Measurements from ENCODE around the gene PIK3R5. TPM values are rescaled to one million over a fixed set of nuclear protein-coding genes. Genes with fewer than 3 reads are reported as not detected.

PIK3R5 gene
- not detected in 2 replicates for total RNA-seq

GRCh38 chr17:8965394-8966168 is at the start of gene PIK3R5:
Gene PIK3R5 (minus strand): TSS chr17:8965707. CDS start chr17:8911494, 54,213 bp downstream.

GRCh38 chr17:8867361-8867981 is 98.0 kb downstream of the PIK3R5 start, which contains the start of gene PIK3R6:
Gene PIK3R6 (minus strand): TSS chr17:8867674. CDS start chr17:8849794, 17,880 bp downstream.

Other genes with a start within 250 kb of the PIK3R5 start
- not detected in 2 replicates for gene CCDC42, start 220.9 kb downstream of the PIK3R5 start, total RNA-seq
- gene SPDYE4, start 207.2 kb downstream of the PIK3R5 start, total RNA-seq = not detected in 2 replicates
- not detected in 2 replicates for gene MFSD6L, start 166.3 kb downstream of the PIK3R5 start, total RNA-seq
- gene PIK3R6, start 98.0 kb downstream of the PIK3R5 start, total RNA-seq = not detected in 2 replicates
- gene NTN1, start 55.8 kb upstream of the PIK3R5 start, total RNA-seq = under 0.01 TPM in 2 replicates